ENCODE data around the gene GLP1R. TPM values are rescaled to one million over a fixed set of nuclear protein-coding genes. Genes with fewer than 3 reads are reported as not detected.

Gene GLP1R
- total RNA-seq, 4 donors from 2014 or later: 0.38 to 0.67 TPM; not detected in 2

DNA sequence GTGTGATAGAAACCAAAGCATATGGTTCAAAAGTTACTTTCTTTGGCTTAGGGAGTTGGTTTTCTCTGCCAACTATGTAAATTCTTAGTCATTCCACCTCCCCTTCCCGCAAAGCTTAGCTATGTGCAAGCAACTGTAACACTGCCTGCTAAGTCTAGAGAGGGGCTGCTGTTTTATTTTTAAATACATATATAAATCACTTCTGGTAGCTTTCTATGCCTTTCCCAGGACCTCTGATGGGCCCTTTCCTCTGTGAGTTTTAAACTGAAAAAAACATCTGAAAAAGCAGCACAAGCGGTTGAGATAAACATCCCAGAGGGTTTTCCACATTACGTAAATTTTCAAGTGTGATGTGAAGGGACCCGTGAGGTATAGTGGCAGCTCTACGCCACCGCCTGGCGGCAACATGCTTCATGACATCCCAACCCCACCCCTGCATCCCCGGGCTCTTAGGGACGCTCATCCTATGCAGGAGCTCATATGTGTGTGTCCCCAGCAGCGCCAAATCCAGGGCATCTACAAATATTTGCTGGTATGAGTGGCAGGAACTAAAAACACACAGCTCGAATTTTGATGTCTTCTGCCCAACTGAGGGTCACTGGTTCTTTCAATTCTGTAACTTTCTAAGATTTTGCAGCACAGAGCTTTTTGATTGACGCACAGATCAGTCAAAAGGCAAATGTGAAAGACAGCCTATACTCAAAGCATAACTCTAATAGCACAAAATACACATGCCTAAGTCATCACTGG lies 53.7 kb downstream of the GLP1R start:
- Histone ChIP-seq H3K4me3 (no peak overlapping the region), H3K27ac (no peak overlapping the region), H3K4me1 (no peaks in the 10 kb centered on the region), H3K9me3 (no peaks in the 10 kb centered on the region), H3K36me3 (peaks cover 0 to 9% (median 0%) of the 10 kb centered on the region in 3 donors), H3K27me3 (no peaks in the 10 kb centered on the region)
- DNase-seq: peak in 2 of 3 donors; percentile 36 to 50
- TF ChIP-seq POLR2A (IDR thresholded peaks at IDR 0.05): no peak
- peak in 1 of 6 experiments; percentile 24 for TF ChIP-seq CTCF (IDR thresholded peaks at IDR 0.05)

DNA sequence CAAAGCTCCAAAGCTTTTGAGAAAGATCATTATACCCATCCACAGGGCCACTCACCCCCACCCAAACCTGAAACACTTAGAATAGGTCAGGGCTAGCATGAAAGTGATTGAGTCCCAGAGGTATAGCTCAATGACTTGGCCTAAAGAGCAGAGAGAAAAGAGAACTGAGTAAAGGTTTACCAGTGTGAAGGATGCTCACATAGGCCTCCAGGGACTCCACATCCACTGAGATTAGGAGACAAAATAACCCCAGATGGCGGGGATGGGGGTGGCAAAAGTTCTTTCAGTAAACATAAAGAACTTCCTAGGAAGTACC lies 54.2 kb downstream of the GLP1R start:
- H3K27me3 ChIP-seq: no peaks in the 10 kb centered on the region
- no peak for TF ChIP-seq POLR2A (IDR thresholded peaks at IDR 0.05)
- TF ChIP-seq CTCF (IDR thresholded peaks at IDR 0.05): no peak
- H3K36me3 ChIP-seq: peaks cover 0 to 9% (median 0%) of the 10 kb centered on the region in 3 donors
- DNase-seq: no peak
- H3K4me3 ChIP-seq: no peak overlapping the region
- no peak overlapping the region for H3K27ac ChIP-seq
- H3K9me3 ChIP-seq: no peaks in the 10 kb centered on the region
- H3K4me1 ChIP-seq: no peaks in the 10 kb centered on the region

DNA sequence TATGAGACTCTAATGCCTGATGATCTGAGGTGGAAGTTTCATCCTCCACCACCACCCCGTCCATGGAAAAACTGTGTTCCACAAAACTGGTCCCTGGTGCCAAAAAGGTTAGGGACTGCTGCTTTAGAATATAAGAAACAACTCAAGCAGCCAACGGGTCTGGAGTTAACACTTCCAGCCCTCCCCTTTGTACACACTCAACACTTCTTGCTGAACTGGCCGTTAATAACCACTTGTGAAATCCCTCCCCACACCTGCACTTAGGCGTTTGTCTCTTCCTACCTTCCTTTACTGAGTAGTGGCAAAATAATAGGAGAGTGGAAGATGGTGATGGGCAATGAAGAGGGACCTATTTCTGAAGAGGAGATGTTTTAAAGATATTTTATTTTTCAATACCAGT lies 55.9 kb downstream of the GLP1R start:
- H3K27me3 ChIP-seq: no peaks in the 10 kb centered on the region
- H3K4me1 ChIP-seq: no peaks in the 10 kb centered on the region
- H3K36me3 ChIP-seq: peaks cover 0 to 15% (median 2%) of the 10 kb centered on the region in 3 donors
- H3K4me3 ChIP-seq: no peak overlapping the region
- H3K27ac ChIP-seq: no peak overlapping the region
- DNase-seq: no peak
- no peaks in the 10 kb centered on the region for H3K9me3 ChIP-seq
- TF ChIP-seq CTCF (IDR thresholded peaks at IDR 0.05): no peak
- TF ChIP-seq POLR2A (IDR thresholded peaks at IDR 0.05): no peak

DNA sequence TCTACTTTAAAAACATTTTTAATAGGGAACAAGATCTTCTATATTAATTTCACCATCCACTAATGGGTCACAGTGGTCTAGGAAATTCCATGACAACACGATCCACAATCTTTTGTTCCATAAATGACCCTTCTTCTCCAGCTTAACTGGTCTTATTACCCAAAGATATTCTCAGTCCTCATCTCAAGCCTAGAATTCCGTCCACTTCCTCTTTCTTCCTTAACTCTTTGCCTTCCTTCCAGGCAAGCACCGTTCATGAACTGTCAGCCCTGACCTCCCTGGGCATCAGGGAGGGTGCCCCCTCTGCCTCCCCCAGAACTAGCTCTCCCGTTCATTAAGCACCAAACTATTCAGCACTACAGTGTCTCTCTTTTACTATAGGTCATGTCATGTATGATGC lies 58.5 kb downstream of the GLP1R start:
- no peaks in the 10 kb centered on the region for H3K4me1 ChIP-seq
- TF ChIP-seq POLR2A (IDR thresholded peaks at IDR 0.05) (no peak), CTCF (IDR thresholded peaks at IDR 0.05) (no peak)
- H3K9me3 ChIP-seq: no peaks in the 10 kb centered on the region
- no peaks in the 10 kb centered on the region for H3K27me3 ChIP-seq
- no peak overlapping the region for H3K4me3 ChIP-seq
- no peak overlapping the region for H3K27ac ChIP-seq
- no peak for DNase-seq
- peaks cover 0 to 19% (median 2%) of the 10 kb centered on the region in 3 donors for H3K36me3 ChIP-seq

GRCh38 chr6:39107641-39108040 lies 59.1 kb downstream of the GLP1R start:
- Histone ChIP-seq H3K9me3 (no peaks in the 10 kb centered on the region), H3K4me3 (no peak overlapping the region), H3K36me3 (peaks cover 0 to 19% (median 2%) of the 10 kb centered on the region in 3 donors), H3K27me3 (no peaks in the 10 kb centered on the region), H3K27ac (no peak overlapping the region), H3K4me1 (no peaks in the 10 kb centered on the region)
- TF ChIP-seq CTCF (IDR thresholded peaks at IDR 0.05) (no peak), POLR2A (IDR thresholded peaks at IDR 0.05) (no peak)
- no peak for DNase-seq

Data from Peyer's patch (tissue), 4 donors.